ENCODE data around the gene CTNND1. TPM values are rescaled to one million over a fixed set of nuclear protein-coding genes. Genes with fewer than 3 reads are reported as not detected.
"Not testable (repeated sequence)": the region's sequence is repeated elsewhere in the genome, so short reads cannot be mapped to it uniquely, and the experiment has no call there.

CTNND1 gene, protein sequence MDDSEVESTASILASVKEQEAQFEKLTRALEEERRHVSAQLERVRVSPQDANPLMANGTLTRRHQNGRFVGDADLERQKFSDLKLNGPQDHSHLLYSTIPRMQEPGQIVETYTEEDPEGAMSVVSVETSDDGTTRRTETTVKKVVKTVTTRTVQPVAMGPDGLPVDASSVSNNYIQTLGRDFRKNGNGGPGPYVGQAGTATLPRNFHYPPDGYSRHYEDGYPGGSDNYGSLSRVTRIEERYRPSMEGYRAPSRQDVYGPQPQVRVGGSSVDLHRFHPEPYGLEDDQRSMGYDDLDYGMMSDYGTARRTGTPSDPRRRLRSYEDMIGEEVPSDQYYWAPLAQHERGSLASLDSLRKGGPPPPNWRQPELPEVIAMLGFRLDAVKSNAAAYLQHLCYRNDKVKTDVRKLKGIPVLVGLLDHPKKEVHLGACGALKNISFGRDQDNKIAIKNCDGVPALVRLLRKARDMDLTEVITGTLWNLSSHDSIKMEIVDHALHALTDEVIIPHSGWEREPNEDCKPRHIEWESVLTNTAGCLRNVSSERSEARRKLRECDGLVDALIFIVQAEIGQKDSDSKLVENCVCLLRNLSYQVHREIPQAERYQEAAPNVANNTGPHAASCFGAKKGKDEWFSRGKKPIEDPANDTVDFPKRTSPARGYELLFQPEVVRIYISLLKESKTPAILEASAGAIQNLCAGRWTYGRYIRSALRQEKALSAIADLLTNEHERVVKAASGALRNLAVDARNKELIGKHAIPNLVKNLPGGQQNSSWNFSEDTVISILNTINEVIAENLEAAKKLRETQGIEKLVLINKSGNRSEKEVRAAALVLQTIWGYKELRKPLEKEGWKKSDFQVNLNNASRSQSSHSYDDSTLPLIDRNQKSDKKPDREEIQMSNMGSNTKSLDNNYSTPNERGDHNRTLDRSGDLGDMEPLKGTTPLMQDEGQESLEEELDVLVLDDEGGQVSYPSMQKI
- total RNA-seq (2014; rRNA removed; shearing (Covaris generic)) = 75.8 and 78.8 TPM in 2 replicates

- DNase-seq (ENCODE audit: low read depth) = peak; percentile 96
Measured at GRCh38 chr11:57761301-57762234, at the start of gene CTNND1. Gene CTNND1 (plus strand): TSS chr11:57761802. CDS start chr11:57791479, 29,677 bp downstream.

- peak; percentile 96 for DNase-seq (ENCODE audit: low read depth)
Measured at GRCh38 chr11:57712256-57713150, 49.1 kb upstream of the CTNND1 start, which contains the start of gene TMX2. Gene TMX2 (plus strand): TSS chr11:57712593. CDS start chr11:57712619, 26 bp downstream.

DNA sequence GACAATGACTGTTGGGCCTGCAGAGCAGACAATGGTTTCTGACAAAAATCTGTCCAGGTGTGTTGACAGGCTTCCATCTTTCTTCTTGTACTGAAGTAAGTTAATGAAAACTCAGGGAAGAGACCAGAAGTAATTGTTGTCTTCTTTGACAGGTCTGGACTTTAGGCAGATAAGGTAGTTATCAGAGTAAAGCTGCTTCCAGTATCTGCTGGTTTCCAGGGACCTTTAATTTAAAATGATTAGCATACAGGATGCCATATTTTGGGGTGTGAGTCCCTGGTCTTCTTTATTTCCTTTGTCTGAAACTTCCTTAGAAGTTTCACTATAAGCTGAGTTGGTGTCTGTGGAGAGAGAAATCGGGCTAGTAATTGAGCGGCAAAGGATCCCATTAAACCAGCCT lies 47.8 kb upstream of the CTNND1 start:
- DNase-seq (ENCODE audit: low read depth) = no peak

- not testable (repeated sequence) for DNase-seq (ENCODE audit: low read depth)
Measured at GRCh38 chr11:57716726-57717125, 44.9 kb upstream of the CTNND1 start.

- no peak for DNase-seq (ENCODE audit: low read depth)
Measured at GRCh38 chr11:57727185-57727584, 34.4 kb upstream of the CTNND1 start.

- no peak for DNase-seq (ENCODE audit: low read depth)
Measured at GRCh38 chr11:57728829-57729228, 32.8 kb upstream of the CTNND1 start.

DNA sequence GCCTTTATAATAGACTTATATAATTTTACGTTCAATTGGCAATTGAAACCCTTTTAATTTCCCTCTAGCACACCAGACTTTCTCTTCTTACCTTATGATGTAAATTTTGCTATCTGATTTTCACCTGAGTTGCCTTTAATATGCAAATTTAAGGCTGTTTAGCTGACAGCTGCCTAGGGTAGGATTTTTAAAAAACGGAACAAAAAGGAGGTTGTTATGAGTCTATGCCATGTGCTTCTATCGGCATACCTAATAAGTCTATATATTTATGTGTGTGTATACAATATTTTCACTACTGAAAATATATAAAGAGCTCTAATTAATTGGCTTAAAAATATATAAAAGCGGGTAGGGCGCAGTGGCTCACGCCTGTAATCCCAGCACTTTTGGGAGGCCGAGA lies 32.1 kb upstream of the CTNND1 start:
- no peak for DNase-seq (ENCODE audit: low read depth)

DNA sequence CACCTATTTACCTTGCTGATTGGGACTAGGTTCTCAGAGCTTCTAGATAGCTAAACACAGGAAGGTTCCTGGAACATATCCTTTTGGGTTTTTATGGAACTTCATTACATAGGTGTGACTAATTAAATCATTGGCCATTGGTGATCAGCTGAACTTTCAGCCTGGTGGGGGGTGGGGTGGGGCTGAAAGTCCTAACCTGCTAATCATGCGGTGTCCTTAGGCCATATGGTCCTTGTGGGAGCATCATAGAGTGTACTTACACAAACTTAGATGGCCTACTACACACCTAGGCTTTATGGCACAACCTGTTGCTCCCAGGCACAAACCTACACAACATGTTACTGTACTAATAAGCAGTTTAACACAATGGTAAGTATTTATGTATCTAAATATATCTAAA lies 28.9 kb upstream of the CTNND1 start:
- DNase-seq (ENCODE audit: low read depth) = no peak

DNA sequence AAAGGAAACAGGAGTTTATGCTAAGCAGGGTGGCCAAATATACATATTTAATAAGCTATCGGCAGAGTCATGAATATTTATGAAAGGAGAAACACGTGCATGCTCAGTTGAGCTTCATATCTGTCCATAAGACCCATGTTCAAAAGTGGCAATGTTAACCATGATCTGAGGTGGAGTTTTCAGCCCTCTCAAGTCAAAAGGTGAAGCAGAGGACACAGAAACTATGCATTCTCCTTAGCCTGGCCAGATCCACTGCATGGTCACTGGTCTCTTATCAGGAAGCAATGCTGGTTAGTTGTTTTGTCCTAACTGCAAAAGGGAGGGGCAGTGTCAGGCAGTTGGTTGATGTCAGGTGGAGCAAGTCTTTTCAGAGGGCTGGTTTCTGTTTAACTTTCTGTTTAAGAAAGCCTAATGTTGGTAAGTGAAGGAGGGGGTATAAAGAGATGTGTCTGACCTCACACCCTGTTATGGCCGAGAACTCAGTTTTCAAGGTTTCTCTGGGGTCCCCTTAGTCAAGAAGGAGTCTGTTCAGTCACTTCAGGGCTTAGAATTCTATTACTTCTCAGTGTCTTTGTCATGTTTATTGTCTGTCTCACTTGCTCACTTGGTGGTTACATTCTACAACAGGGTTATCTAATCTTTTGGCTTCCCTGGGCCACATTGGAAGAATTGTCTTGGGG lies 25.8 kb upstream of the CTNND1 start:
- DNase-seq (ENCODE audit: low read depth) = no peak

GRCh38 chr11:57741132-57742086 lies 20.2 kb upstream of the CTNND1 start, which contains the start of gene SELENOH:
Gene SELENOH (plus strand): TSS chr11:57741491. CDS start chr11:57741596, 105 bp downstream.
- DNase-seq (ENCODE audit: low read depth) = peak; percentile 99

- DNase-seq (ENCODE audit: low read depth) = no peak
Measured at GRCh38 chr11:57742087-57742452, 19.5 kb upstream of the CTNND1 start.

DNA sequence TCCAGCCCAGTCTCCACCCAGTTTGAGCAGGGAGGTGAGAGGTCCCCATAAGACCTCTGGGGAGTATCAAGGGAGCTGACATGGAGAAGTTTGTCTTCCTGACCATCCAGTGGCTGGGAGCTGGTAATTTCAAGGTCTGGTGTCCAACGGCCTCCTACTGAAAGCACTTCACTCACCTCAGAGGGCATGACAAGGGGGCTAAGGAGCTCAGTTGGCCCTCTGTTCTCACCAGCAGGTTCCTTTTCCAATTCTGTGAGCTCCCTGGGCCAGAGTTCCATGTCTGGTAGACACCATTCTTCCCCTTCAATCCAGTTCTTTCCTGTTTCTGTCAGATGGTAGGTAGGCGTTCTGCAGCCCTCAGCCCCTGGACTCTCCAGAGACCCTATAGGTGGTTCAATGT lies 17.2 kb upstream of the CTNND1 start:
- no peak for DNase-seq (ENCODE audit: low read depth)

DNA sequence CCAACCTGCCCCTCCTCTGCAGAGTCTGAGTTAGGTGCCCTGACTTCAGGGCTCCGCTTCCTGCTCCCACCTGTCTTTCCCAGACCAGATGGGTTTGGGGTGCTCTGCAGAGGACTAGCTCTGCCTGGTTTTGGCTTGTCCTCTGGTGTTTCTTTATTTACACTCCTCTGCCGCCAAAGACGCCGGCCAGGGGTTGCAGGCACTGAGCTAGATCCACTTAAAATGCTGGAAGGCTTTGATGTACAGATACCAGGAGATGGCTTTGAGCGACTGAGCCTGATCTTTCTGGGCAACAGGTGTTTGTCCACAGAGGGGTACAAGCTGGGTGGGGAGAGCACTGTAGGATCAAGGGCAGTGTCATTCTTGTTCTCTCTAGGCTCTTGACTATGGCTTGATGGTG lies 16.4 kb upstream of the CTNND1 start:
- DNase-seq (ENCODE audit: low read depth) = no peak

DNA sequence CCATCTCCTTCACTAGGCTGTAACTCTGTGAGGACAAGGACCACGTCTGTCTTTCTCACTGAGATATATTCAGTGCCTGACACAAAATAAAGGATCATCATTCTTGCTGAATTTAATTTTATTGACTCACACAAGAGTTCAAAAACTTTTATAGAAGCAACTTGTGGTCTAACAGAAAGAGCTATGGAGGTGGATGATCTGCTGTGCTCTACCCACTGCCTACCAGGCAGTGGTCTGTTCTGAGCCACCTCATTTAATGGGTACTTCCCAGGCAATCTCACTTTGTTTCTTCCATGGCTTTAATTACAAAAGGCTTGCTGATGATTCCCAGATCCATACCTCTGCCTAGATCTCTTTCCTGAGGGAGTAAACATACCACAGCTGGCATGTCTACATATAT lies 14.7 kb upstream of the CTNND1 start:
- no peak for DNase-seq (ENCODE audit: low read depth)

DNA sequence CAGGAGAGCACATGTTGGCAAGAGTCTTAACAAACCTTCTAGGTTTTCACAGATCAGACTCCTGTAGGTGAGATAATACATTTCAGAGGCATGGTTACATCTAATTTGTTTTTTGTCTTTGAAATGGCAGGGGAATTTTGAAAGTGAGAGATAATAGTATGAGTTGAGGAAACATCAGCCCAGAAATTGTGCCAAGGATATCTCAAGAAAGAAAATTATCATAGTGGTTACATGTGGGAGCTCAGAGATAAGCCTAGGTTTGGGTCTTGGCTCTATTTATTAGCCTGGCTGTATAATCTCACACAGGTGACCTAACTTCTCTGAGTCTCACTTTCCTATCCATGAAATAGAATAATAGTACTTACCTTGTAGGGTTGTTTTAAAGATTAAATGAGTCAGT lies 10.4 kb upstream of the CTNND1 start:
- DNase-seq (ENCODE audit: low read depth) = no peak

DNA sequence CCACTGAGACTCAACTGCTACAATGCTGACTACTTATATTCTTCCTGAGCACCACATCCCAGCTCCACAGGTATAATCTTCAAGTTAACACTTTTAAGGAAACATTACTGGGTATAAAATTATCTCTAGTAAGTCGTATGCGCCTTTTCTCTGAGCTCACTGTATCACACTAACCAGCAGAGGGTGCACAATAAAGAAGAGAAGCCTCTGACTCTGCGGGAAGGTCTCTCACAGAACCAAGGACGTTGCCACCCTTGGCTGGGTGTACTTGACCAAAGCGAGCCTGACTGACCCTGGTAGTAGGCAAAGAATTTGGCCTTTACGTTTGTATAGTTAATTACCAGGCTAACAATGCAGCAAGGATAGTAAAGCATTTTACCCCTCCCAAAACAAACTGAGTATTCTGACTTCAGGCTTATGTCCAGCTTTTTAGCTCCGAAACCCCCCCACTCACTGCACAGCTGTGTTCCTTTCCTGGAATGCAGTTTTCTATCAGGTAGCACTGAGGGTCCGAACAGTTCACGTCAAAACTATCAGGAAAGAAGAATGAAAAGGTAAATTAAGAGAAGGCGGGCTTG lies 9.8 kb upstream of the CTNND1 start, which contains the start of gene BTBD18:
Gene BTBD18, minus strand, starts transcription at position 144 of the 578 bp plus-strand sequence. CDS start 631 bp downstream, outside the sequence.
- peak; percentile 21 for DNase-seq (ENCODE audit: low read depth)

DNA sequence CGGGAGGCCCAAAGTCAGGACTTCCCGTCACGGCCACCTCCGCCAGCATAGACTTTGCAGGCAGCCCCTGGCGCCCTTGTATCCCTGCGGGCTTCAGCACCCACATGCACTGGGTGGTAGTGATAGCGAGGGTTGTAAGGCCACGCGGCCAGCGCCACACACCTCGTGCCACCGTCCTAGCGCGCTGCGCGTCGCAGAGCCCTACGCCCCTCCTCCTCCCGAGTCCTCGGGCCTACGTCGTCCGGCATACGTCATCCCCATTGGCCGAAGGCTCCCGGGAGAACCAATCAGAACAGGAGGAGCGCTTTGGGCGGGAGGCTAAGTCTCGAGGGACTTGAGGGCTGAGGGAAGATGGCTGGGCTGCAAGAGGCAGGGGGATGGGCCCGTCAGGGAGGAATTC lies 8.6 kb upstream of the CTNND1 start:
- no peak for DNase-seq (ENCODE audit: low read depth)

- no peak for DNase-seq (ENCODE audit: low read depth)
Measured at GRCh38 chr11:57758174-57758573, 3.4 kb upstream of the CTNND1 start.
